ENCODE measurements around the gene BUB1B.

Gene BUB1B

DNA sequence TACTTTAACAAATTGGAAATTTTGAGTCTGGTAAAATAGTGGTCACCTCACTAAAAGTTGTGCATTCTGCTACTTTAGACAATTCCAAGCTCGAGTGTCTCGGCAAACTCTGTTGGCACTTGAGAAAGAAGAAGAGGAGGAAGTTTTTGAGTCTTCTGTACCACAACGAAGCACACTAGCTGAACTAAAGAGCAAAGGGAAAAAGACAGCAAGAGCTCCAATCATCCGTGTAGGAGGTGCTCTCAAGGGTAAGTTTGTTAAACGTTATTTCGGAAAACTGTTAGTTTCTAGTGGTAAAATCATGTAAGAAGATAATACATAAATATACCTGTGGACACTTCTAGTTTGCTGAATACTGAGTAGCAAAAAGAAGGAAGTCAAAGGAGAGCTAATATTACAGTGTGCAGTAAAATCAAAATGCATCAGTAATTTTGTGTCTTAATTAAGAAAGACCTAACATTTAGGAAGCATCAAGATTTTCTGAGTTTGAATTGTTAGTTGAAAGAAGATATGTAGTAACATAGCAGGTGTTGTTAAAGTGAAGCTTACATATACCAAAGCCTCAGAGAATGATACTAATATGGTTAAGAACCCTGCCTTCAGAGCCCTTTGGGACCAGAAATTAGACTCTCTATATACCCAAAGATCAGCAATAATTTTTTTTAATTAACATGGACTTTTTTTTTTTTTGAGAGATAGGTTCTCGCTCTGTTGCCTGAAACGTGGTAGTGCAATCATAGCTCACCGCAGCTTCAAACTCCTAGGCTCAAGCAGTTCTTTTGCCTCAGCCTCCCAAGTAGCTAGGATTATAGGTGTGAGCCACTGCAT, 23.0 kb downstream of the BUB1B start:
- no peak for DNase-seq

- DNase-seq = no peak
These were observed 29.7 kb downstream of the BUB1B start for GRCh38 chr15:40190591-40190990.

- DNase-seq = no peak
These were observed 32.1 kb downstream of the BUB1B start for GRCh38 chr15:40192942-40193341.

- DNase-seq = no peak
These were observed 36.6 kb downstream of the BUB1B start for GRCh38 chr15:40197434-40197833.

DNA sequence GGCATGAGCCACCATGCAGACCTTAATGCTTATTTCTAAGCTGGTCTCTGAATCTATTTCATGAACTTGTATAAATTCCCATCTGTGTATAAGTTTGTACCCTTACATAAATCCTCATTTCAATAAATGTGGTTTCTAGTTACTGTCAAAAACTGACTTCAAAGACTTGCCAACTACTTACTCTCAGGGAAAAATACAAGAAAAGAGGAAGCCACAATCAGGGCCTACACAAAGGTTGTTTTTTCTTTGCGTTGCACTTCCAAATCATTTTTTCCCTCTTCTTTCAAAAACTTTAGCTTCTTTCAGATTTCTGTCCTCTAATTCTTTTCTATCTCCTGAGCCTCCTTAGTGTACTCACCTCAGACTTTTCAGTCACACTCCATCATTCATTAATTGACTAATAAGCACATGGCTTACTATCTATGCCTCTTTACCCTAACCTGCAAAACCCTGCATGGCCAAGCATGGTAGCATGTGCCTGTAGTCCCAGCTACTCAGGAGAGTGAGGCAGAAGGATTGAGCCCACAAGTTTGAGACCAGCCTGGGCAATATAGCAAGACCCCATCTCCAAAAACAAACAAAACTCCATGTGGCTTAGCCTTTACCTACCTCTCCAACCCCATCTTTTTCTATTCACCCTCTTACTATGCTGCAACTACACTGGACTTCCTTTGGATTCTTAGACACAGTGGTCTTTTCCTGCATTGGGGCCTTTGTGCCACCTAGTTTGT, 37.7 kb downstream of the BUB1B start:
- DNase-seq = no peak

GRCh38 chr15:40204100-40204499, 43.2 kb downstream of the BUB1B start:
- no peak for DNase-seq

- no peak for DNase-seq
These were observed 56.4 kb downstream of the BUB1B start for GRCh38 chr15:40217166-40217824.

DNA sequence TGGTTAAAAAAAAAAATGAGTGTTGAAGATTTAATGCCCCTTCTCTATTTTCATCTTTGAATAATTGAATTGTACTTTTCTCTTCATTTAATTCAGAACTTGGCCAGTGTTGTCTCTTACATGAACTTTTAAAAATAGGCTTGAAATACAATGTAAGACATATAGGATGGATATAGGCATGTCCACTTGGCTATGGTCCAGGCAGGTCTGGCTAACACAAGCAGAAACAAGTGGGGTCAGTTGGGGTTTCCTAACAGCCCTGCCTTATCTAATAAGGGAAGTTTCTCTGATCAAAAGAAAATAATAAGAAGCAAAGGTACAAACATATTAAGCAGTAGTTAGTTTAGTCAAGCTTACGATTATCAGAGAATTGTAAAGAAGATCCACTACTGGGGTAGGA, 58.9 kb downstream of the BUB1B start:
- no peak for DNase-seq

DNA sequence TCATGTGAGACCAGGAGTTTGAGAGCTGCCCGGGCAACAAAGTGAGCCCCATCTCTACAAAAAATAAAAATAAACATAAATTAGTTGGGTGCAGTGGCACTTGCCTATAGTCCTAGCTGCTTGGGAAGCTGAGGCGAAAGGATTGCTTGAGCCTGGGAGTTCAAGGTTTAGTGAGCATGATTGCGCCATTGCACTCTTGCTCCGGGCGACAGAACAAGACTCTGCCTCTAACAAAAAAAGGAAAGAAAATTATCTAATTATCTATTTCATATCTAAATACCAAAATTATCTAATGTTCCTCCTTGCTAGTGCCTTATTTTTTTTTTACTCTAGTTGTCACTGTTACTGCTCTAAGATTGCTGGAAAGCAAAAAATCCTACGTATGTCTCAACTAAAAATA, 61.3 kb downstream of the BUB1B start:
- no peak for DNase-seq

DNA sequence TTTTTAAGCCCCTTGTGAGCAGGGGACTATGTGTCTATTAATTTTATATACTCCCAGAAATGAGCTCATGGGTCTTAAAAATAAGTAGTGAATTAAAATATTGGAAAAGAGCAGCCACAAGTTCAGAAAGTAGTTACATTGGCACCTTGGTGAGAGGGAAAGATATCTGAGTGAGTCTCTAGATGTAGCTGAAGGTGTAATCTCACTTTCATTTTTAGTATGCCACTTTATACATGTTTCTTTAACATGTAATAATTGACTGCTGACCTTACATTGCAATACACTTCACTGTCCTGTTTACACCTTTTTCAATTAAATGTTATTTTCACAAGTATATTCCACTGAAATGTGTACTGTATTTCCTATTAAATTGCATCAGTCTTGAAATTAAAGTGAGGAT, 65.9 kb downstream of the BUB1B start:
- no peak for DNase-seq

- DNase-seq = no peak
These were observed 68.4 kb downstream of the BUB1B start for GRCh38 chr15:40229316-40229715.

DNA sequence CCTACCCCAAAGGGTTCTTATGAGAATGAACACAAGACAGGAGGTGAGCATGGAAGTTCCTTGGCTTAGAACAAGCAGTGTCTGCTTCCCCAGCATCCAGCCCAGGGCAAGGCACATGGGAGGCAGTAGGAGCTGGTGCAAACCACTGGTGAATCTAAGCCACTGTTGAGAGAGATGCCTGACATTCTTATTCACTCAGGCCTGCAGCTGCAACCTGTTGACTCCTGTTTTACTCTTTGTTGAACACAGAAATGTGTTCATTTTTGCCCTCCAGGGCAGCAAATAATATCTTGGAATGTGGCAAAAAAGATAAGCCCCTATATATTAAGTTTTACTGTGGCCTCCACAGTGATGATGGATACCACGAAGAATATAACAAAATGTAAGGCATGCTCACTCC, 69.1 kb downstream of the BUB1B start:
- DNase-seq = no peak

GRCh38 chr15:40232625-40233070, 71.8 kb downstream of the BUB1B start:
- no peak for DNase-seq

DNA sequence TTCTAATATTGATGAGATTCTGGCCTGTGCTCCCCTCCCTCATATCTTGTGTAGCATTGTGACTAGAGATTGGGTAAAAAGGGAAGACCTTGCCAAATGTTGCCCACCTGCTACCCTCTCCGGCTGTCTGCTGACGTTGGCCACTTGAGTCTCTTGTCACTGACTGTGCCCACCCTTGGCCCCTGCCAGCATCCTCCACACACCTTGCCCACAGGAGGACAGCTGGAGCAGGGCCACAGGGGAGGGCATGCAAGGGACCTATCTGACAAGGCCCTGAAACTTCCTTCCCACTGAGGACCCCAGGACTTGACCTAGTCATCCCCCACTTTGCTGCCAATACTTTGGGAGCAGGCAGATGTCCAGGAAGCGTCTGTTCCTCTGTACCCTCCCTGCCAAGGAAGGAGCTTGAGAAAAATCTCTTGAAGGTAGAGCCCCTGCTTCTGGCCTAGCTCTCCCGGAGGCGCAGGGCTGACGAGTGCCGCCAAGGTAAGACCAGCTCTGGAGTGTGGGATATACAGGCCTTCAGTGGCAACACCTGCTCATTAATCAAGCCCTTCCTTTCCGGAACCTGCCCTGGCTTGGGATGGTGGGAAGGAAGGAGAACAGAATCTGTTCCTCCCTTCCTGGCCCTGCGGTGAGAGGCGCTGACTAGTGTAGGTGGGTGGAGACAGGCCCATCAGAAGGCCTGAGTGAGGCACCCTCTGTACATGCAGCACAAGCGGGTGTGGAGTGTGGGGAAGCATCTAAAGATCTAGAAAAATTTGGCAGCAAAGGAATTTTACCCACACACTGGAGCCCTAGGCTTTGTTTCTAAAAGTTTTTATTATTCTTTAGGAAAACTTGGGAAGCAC, 73.1 kb downstream of the BUB1B start:
- no peak for DNase-seq

DNA sequence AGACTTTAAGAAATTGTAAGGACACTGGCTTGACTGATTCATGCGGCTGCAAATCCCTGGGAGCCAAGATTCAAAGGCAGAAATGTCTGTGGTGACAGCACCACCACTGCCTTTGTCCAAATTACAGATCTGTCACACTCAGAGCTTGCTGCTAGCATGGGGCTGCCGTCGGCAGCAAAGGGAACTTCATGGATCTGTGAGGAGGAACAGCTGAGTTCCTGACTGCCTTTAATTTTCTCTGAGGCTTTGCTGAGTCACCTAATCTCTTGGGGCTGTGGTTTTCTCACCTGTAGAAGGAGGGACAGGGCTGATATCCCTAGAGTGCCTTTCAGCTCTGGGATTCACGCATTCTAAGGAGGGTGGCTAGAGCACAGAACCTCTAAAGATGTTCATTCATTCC, 73.9 kb downstream of the BUB1B start:
- DNase-seq = no peak

- DNase-seq = no peak
These were observed 74.5 kb downstream of the BUB1B start for GRCh38 chr15:40235201-40235885.

DNA sequence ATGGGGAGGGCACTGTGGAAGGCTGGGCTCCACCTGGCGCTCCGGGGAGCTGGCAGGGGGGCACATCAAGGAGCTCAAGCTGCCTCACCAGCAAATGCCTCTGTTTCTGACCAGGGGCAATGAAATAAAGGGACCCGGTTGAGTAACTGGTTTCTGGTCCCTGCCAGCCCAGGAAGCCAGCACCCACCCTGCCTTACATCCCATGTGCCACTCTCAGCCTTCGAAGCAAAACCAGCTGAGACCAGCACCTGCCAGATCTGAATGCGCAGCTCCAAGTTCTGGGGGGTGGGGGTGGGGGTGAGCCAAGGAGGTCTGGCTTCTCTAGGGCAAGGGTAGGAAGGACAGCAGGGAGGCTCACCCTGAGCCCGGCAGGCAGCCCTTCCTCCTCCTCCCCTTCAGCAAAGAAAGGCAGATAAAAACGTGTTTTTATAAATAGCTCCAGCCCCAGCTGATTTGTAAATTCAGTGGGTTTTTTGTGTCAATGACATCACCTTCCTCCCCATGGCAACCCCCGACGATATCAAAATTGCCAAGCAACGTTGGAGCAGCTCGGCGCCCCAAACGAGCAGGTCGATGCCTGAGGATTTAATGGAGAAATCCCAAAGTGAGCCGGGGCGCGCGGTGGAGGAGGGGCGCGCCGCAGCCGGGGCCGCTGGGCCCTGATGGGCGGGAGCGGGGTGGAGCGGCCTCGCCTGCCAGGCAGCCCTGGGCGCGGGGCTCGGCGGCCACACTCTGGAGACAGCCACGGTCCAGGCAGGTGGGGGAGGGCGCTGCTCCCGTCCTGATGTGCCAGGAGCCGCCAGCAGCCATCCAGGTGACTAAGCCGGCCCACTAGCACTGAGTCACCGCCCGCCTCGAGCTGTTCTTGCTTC, 77.9 kb downstream of the BUB1B start, which contains the start of gene PAK6:
Gene PAK6 (plus strand): TSS at position 532 of the 872 bp plus-strand sequence. CDS start 25,723 bp downstream, outside the sequence.
- no peak for DNase-seq

- DNase-seq = no peak
These were observed 78.5 kb downstream of the BUB1B start for GRCh38 chr15:40239404-40239692.

DNA sequence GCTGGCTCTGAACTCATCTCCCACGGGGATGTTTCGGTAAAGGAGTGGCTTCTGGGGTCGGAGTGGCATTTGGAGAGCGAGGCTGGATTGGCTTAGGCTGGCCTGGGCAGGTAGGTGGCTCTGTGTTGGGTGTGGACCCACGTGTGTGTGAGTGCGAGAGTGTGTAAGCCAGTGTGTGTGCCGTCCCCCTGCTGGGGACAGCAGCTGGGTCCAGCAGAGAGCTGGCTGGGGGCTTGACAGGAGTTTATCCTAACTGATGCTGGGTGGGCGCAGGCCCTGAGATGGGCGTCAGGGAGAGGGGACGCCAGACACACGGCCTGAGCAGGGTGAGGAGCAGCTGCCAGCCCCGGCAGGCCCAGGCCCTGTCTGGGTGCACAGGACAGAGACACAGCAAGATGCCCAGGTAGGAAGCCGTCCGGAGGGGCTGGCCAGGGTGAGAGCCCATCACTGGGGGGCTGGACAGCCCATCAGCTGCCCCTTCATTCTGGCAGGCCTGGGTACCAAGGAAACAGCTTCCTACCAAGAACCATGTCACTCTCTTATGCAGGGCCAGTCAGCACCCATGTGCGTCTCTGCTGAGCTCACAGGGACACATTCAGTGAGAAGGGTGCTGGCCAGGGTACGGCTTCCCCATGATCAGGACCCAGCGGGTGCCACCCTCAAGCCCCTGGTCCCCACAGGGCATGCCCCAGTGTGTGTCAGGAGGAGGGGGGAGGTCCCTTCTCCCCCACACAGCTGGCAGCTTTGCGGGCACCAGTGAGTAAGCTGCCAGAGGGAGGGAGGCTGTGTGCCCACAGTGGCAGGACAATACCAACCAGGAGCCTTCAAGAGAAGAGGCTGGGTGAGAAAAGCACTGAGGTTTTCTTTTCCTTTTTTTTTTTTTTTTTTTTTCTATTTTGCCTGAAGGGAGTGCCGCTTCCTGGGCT, 79.1 kb downstream of the BUB1B start:
- no peak for DNase-seq

- DNase-seq = no peak
These were observed 79.9 kb downstream of the BUB1B start for GRCh38 chr15:40240619-40241221.
